GM12864 (cell line): ENCODE results near the gene TTLL5.
"Not testable (repeated sequence)": the region's sequence is repeated elsewhere in the genome, so short reads cannot be mapped to it uniquely, and the experiment has no call there.

ENCODE experiments used
- DNase-seq: peaks from one replicate; pipeline ENCODE4 v3.0.0-alpha.2; 2011; ENCODE audit warnings: low read depth
- H3K4me3 ChIP-seq: 2 replicates; pipeline ENCODE4 v1.5.1; 2011; ENCODE audit warnings: mild to moderate bottlenecking, low read depth, low read length, control low read depth
- CTCF ChIP-seq: IDR thresholded peaks from 2 replicates; pipeline ENCODE4 v1.5.1; 2011; ENCODE audit warnings: low read depth, mild to moderate bottlenecking, moderate library complexity, low read length, control low read depth, inconsistent platforms; ENCODE audit errors: missing control alignments

The TTLL5 gene

GRCh38 chr14:75675265-75675960 is 14.4 kb downstream of the TTLL5 start:
- peak; percentile 18 for TF ChIP-seq CTCF
- DNase-seq, result no peak

GRCh38 chr14:75685910-75686309 is 24.9 kb downstream of the TTLL5 start:
- DNase-seq, result no peak
- H3K4me3 ChIP-seq, result no peak overlapping the region
- no peak for TF ChIP-seq CTCF

More at GRCh38 chr14:75675265-75675960, 14.4 kb downstream of the TTLL5 start:
- no peak overlapping the region for H3K4me3 ChIP-seq

GRCh38 chr14:75689012-75689411 is 28.0 kb downstream of the TTLL5 start:
- TF ChIP-seq CTCF, result no peak
- no peak overlapping the region for H3K4me3 ChIP-seq
- no peak for DNase-seq

GRCh38 chr14:75690010-75690409 is 29.0 kb downstream of the TTLL5 start:
- TF ChIP-seq CTCF, result no peak
- no peak overlapping the region for H3K4me3 ChIP-seq
- DNase-seq, result no peak

GRCh38 chr14:75695025-75695424 is 34.0 kb downstream of the TTLL5 start:
- not testable (repeated sequence) for H3K4me3 ChIP-seq, DNase-seq

GRCh38 chr14:75697386-75697785 is 36.3 kb downstream of the TTLL5 start:
- H3K4me3 ChIP-seq, result no peak overlapping the region
- no peak for TF ChIP-seq CTCF
- DNase-seq, result no peak

- DNase-seq, result no peak
- H3K4me3 ChIP-seq, result no peak overlapping the region
- no peak for TF ChIP-seq CTCF
Measured at GRCh38 chr14:75697918-75698317, 36.9 kb downstream of the TTLL5 start.
